Amniotic stem cell (primary cell): ENCODE data around the gene SLIT3.

ENCODE experiments used
- DNase-seq: peaks from one replicate; lab custom pipeline; 2025; lab: John Stamatoyannopoulos, UW

The SLIT3 gene

GRCh38 chr5:169265888-169266287 lies 35.1 kb downstream of the SLIT3 start:
- DNase-seq: no peak

- DNase-seq: no peak
Observed at GRCh38 chr5:169263591-169263990, 37.3 kb downstream of the SLIT3 start.

- DNase-seq: no peak
Observed at GRCh38 chr5:169260896-169261569, 39.9 kb downstream of the SLIT3 start.

DNA sequence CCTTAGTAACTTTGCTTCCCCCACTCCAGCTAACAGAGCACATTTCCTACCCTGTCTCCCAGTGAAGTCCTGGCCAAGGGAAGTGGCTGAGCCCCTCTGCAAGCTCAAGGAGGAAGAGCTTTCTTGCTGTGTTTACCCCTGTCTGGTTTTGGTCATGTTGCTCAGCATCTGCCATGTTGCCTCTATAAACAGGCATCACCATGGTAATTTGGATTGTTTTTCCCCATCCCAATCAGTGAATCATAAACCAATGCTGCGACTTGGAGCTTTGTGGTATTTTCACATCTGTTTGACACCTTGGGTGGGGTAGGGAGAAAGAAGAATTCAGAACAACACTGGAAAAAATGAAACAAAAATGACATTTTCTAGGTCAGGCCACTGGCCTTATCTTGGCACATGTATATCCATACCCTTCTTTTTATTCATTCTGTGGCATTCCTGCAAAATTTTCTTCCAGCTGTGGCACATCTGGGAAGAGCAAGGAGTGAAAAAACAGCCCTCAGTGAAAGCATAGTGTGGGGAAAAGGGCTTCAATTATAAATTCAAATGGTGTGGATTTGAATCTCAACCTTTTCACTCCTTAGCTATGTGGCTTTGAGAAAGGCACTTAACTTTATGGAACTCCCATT lies 42.5 kb downstream of the SLIT3 start:
- no peak for DNase-seq

GRCh38 chr5:169256191-169256590 lies 44.7 kb downstream of the SLIT3 start:
- no peak for DNase-seq

GRCh38 chr5:169253071-169253470 lies 47.9 kb downstream of the SLIT3 start:
- no peak for DNase-seq

GRCh38 chr5:169251333-169252084 lies 49.4 kb downstream of the SLIT3 start:
- no peak for DNase-seq

DNA sequence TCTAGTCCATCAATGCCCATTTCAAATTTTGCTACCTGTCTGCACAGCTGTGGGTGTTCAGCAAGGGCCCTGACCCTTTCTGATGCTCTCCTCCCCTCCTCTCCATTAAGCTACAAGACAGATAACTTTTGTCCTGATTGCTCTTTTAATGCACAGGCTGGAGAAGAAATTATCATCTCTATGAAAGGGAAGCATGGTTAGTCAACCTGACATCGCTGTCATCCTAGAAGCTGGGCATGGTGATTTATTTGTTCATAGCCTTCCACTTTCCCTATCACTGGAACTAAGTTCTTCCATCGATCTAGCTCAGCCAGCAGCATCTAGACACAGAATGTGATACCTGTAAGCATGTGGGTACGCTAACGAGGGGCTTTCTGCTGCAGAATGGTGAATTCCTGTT lies 50.1 kb downstream of the SLIT3 start:
- no peak for DNase-seq

DNA sequence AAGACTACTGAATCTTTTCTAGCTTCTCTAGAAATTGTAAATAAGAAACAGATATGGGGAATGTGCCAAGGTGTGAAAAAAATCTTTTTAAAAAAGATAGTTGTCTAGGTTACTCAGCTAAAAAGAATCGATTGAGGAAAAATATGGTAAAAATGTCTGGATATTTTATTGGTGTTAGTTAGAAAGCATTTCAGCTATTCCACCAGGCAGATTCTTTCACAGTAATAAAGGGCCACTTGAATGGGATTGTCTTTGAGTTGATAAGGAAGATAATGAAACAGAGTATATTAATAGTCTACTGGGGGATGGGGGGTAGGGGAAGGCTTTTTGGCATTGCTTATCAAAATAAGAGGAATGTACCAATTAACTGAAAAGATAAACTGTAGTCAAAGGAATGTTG lies 51.9 kb downstream of the SLIT3 start:
- no peak for DNase-seq

DNA sequence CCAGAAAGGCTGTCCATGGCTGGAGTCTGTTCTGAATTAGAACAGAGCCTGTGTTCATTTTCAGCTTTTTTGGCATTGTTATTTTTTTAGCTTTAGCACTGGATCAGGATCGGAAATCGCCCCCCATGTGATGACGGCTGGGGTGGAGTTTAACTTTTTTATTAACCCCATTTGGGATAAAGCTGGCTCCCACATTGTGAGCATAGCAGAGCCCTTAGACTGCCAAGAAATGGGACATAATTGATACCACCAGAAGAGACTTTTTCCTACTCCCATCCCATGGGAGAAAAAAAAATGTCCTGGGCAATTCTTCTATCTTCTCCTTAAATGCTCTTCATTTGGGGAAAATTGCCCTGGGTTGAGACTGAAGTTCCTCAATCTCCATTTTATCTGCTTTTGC lies 52.4 kb downstream of the SLIT3 start:
- no peak for DNase-seq

DNA sequence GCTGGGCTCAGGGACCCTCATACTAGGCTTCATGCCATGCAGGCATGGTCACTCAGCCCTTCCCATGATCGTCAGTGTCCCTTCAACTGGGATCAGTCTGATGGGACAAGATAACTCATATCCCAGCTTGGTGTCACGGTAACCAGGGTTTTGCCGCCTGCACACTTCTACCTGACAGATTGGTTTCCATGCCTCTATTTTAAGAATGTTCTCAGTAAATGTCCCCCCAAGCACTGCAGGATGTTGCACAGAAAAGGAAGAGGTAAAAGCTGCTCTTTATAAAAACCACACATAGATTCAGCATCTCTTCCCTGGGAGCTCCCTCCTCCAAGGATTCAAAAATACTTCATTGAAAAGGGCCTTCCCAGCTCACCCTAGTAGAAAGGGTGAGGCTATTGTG lies 56.1 kb downstream of the SLIT3 start:
- DNase-seq: no peak

DNA sequence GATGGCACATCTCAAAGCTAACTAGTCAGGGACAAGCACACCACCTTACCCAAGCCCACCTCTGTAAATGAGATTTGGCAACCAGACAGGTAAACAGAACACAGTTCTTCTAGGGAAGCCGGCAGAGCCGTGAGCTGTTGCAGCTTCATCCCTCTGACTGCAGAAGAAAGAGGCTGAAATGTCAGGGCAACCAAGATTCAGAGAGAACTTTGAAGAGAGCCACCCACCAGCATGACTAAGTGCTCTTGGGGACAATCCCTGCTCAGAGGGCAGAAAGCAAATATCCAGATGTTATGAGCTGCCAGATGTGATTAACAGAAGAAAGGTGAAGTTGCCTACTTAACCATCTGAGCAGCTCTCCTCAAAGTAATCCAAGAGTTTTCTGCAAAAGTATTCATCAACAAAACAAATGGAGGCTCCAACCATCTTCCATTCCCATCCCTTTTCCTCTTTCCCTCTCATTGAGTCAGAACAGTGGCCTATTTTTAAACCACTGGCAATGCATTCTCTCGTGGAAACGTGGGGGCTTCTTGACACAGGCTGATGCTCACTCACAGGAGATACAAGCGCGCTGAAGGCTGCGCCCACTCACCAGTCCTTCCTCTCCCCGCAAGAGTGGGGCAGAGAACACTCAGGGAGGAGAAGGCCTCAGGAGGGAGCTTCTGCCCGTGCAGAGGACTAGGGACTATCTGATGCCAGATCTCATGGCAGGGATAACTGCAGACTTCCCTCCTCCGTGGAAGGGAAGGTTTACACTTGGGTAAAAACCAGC lies 57.1 kb downstream of the SLIT3 start:
- DNase-seq: no peak

DNA sequence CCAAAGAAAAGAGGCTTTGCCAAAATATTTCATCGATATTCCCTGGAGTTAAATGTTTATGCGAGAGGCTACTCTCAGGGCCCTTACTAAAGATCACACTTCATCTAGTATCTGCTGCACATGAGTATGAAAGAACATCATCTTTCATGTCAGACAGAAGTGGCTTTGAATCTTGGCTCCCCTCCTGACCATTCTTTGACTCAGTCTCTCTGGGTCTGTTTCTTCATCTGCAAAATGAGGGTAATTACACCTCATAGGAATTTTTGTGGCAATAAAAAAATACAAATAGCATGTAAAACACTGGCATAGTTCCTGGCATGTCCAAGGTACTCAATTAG lies 58.1 kb downstream of the SLIT3 start:
- no peak for DNase-seq

GRCh38 chr5:169242175-169242848 lies 58.6 kb downstream of the SLIT3 start:
- no peak for DNase-seq

DNA sequence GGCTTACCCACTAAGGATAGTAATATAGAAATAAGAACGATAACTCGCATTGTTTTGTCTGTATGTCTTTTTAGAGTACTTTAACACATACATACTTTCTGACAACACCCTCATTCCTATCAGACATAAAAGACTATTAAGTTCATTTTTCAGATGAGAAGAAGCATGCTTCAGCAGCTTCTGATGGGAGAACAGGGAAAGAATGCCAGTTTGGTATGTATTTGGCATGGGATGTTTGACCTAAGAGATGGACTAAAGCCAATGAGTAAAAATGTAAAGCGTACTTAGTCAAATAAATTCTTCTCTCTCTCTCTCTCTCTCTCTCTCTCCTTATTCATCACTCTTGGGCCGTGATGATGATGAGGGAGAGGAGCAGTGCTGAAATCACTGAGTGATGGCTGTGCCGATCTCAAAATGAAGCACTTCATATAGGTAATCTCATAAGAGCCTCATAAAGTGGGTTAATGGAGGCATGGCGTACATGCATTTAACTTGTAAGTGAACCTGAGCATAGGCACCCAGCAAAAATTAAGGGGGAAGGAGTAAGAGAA lies 71.5 kb downstream of the SLIT3 start:
- no peak for DNase-seq

DNA sequence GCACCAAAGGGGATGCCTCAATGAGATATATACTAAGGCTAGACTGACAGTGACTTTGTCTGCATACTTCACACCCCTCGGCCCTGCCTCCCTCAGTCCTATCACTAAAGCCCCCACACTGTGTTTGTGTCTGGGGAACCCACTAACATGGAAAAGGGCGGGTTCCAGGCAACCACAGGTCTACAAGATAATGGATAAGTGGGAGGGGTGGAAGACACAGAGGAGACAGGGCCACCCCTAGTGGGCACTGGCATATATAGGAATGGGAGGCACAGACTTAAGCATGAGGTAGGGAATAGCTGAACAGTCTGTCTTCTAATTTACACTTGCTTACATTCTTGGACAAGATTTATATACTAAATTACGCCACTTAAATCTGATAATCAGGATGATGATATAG lies 74.0 kb downstream of the SLIT3 start:
- no peak for DNase-seq

GRCh38 chr5:169225830-169226356 lies 75.0 kb downstream of the SLIT3 start:
- no peak for DNase-seq

DNA sequence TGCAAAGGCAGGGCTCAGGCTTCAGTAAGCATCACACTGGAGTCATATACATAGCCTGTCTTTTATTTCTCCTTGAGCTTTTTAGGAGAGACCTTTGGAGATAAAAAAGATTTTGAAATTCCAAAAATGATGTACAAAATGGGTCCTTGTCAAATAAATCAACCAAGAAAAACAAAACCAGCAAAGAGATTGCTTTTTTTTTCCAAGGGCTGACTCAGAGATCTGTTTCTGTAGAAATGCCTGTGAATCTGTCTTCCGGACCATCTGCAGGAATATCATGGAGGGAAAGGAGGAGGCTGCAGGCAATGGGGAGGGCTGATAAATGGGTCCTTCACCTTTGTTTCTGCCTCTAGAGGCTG lies 77.4 kb downstream of the SLIT3 start:
- no peak for DNase-seq

DNA sequence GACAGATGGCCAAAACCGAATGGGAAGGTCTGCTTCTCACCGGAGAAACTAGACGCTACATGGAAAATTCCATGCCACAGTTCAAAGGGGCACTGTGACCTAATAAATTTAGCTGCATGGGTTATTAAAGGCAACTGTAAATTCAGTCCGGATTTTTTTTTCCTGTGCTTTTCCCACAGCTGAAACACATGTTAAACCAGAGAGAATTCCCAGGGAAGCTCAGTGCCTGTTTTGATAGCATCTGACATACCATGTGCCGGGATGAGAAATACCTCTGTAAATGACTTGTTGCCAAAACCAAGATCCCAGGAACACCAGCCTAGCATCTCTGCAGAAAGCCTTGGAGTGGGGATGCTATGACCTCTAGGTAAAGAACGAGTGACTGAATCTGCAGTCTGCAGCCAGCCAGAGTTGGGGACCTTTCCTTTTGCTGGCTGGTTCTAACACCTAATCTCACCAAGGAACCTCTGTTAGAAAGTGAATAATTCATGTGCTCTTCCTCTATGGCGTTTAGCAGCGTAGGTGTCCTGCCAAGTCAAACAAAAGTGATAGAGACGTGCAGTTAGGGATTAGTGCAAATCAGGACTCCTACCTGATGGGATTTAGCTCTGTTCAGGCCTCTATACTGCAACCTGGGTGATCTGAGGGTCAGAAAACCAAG lies 77.9 kb downstream of the SLIT3 start:
- no peak for DNase-seq

- no peak for DNase-seq
Observed at GRCh38 chr5:169221519-169221918, 79.4 kb downstream of the SLIT3 start.

GRCh38 chr5:169219961-169220360 lies 81.0 kb downstream of the SLIT3 start:
- DNase-seq: no peak
